Measurements from ENCODE around the gene HLA-DRB1.

GRCh38 chr6:32608362-32608761 is 18.7 kb upstream of the HLA-DRB1 start:
- TF ChIP-seq EP300 (IDR thresholded peaks at IDR 0.05; ENCODE audit: borderline replicate concordance) (no peak), REST (IDR thresholded peaks at IDR 0.05; ENCODE audit: low read depth) (no peak), TEAD4 (IDR thresholded peaks at IDR 0.05) (no peak), FOXM1 (IDR thresholded peaks at IDR 0.05; ENCODE audit: borderline replicate concordance, low read depth) (no peak), RAD21 (IDR thresholded peaks at IDR 0.05; ENCODE audit: low read depth) (no peak), TAF1 (IDR thresholded peaks at IDR 0.05; ENCODE audit: low read depth) (no peak)

Measured in Ishikawa (cell line).